A673 (cell line): ENCODE data around the gene STARD10.

Source experiments
- EZH2 ChIP-seq: fragments of 200-600 bp; sonication (generic); IDR thresholded peaks from 2 replicates; pipeline ENCODE4 v1.6.1; 2017; ENCODE audit warnings: borderline replicate concordance, low read depth, mild to moderate bottlenecking, mixed read lengths, antibody characterized with exemption, low read length; ENCODE audit not compliant: poor library complexity, severe bottlenecking
- TF ChIP-seq, protein P1 (sequence below): fragments of 300-800, 200-600 bp; sonication (generic); conservative IDR thresholded peaks from 2 replicates; pipeline ENCODE4 v1.5.1; 2017; ENCODE audit warnings: low read depth, mild to moderate bottlenecking, antibody characterized with exemption, low read length, moderate library complexity, mixed read lengths

DNA sequence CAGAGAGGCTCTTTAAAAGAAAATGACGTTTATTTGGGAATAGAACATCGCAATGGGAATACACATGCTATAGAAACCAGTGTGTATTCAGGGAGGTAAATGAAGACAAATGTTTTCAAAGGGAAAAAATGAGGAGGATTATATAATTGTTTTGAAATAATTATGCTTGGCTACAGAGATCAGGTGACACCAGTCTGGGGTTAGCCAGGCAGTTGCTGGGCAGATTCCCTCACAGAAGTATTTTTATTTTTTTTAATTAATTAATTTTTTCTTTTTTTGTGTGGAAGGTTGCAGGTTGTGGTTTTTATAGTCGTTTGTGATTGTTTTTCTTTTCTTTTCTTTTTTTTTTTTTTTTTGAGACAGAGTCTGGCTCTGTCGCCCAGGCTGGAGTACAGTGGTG is 5.6 kb upstream of the STARD10 start:
- TF ChIP-seq, protein P1, sequence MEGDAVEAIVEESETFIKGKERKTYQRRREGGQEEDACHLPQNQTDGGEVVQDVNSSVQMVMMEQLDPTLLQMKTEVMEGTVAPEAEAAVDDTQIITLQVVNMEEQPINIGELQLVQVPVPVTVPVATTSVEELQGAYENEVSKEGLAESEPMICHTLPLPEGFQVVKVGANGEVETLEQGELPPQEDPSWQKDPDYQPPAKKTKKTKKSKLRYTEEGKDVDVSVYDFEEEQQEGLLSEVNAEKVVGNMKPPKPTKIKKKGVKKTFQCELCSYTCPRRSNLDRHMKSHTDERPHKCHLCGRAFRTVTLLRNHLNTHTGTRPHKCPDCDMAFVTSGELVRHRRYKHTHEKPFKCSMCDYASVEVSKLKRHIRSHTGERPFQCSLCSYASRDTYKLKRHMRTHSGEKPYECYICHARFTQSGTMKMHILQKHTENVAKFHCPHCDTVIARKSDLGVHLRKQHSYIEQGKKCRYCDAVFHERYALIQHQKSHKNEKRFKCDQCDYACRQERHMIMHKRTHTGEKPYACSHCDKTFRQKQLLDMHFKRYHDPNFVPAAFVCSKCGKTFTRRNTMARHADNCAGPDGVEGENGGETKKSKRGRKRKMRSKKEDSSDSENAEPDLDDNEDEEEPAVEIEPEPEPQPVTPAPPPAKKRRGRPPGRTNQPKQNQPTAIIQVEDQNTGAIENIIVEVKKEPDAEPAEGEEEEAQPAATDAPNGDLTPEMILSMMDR, result no peak
- TF ChIP-seq EZH2, result no peak
